NT2/D1 (cell line): ENCODE results near the gene CTNND1.

ENCODE experiments used
- SUZ12 ChIP-seq: IDR thresholded peaks from 2 replicates; pipeline ENCODE4 v1.6.1; 2011; ENCODE audit not compliant: insufficient read length, insufficient read depth; ENCODE audit errors: extremely low read depth
- YY1 ChIP-seq: IDR thresholded peaks from 2 replicates; pipeline ENCODE4 v1.6.1; 2011; ENCODE audit not compliant: insufficient read length, insufficient read depth
- ZNF274 ChIP-seq: IDR thresholded peaks from 2 replicates; pipeline ENCODE4 v1.6.1; 2011; ENCODE audit warnings: mild to moderate bottlenecking, low read depth, low read length

DNA sequence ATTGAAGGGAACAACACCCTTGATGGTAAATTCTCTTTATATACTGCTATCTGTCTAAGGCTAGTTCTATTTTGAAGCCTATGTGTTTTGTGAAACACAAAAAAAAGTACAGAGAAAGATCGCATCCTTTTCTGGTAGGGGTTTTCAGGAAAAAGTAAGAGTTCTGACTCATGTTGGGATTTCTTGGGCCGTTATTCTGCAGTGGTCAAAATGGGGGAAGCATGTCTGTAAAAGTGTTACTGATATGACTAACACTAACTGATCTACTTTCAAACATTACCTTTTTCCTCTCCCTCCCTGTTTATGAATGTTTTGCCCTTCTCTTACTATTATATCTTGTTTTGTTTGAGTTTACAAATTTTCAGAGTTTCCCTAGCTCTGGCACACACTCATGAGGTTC lies 53.9 kb downstream of the CTNND1 start:
- TF ChIP-seq SUZ12: no peak
- TF ChIP-seq YY1: no peak
- TF ChIP-seq ZNF274: no peak
